Measurements from ENCODE around the gene DUSP9. TPM values are rescaled to one million over a fixed set of nuclear protein-coding genes. Genes with fewer than 3 reads are reported as not detected.
"Not testable (repeated sequence)": the region's sequence is repeated elsewhere in the genome, so short reads cannot be mapped to it uniquely, and the experiment has no call there.

The DUSP9 gene
- total RNA-seq, 2 donors from 2014 or later = 0.13 TPM; not detected in 1

- no peak overlapping the region for H3K27ac Mint-ChIP-seq
Measured at GRCh38 chrX:153693216-153694086, 46.4 kb downstream of the DUSP9 start.

GRCh38 chrX:153694256-153694655, 47.3 kb downstream of the DUSP9 start:
- peaks cover 26% of the 10 kb centered on the region for H3K36me3 Mint-ChIP-seq (ENCODE audit: low read depth)
- not testable (repeated sequence) for ATAC-seq (replicated peaks); H3K4me3 Mint-ChIP-seq; H3K27ac Mint-ChIP-seq; H3K4me1 Mint-ChIP-seq; H3K27me3 Mint-ChIP-seq; H3K9me3 Mint-ChIP-seq

More at GRCh38 chrX:153693216-153694086, 46.4 kb downstream of the DUSP9 start:
- ATAC-seq (replicated peaks) = no peak
- no peaks in the 10 kb centered on the region for H3K4me1 Mint-ChIP-seq
- peaks cover 19% of the 10 kb centered on the region for H3K36me3 Mint-ChIP-seq (ENCODE audit: low read depth)
- no peak overlapping the region for H3K4me3 Mint-ChIP-seq
- no peaks in the 10 kb centered on the region for H3K9me3 Mint-ChIP-seq
- H3K27me3 Mint-ChIP-seq = no peaks in the 10 kb centered on the region

GRCh38 chrX:153694687-153695270, 47.8 kb downstream of the DUSP9 start:
- no peaks in the 10 kb centered on the region for H3K4me1 Mint-ChIP-seq
- no peak overlapping the region for H3K4me3 Mint-ChIP-seq
- H3K9me3 Mint-ChIP-seq = no peaks in the 10 kb centered on the region
- peaks cover 26% of the 10 kb centered on the region for H3K36me3 Mint-ChIP-seq (ENCODE audit: low read depth)
- H3K27ac Mint-ChIP-seq = no peak overlapping the region
- no peak for ATAC-seq (replicated peaks)
- no peaks in the 10 kb centered on the region for H3K27me3 Mint-ChIP-seq

DNA sequence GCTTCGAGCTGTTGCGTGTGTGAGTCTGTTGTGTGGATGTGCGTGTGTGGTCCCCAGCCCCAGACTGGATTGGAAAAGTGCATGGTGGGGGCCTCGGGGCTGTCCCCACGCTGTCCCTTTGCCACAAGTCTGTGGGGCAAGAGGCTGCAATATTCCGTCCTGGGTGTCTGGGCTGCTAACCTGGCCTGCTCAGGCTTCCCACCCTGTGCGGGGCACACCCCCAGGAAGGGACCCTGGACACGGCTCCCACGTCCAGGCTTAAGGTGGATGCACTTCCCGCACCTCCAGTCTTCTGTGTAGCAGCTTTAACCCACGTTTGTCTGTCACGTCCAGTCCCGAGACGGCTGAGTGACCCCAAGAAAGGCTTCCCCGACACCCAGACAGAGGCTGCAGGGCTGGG, 49.1 kb downstream of the DUSP9 start:
- Mint-ChIP-seq H3K4me3 (no peak overlapping the region), H3K4me1 (no peaks in the 10 kb centered on the region), H3K27me3 (no peaks in the 10 kb centered on the region), H3K9me3 (no peaks in the 10 kb centered on the region), H3K27ac (no peak overlapping the region), H3K36me3 (ENCODE audit: low read depth) (peaks cover 26% of the 10 kb centered on the region)
- ATAC-seq (replicated peaks) = no peak

DNA sequence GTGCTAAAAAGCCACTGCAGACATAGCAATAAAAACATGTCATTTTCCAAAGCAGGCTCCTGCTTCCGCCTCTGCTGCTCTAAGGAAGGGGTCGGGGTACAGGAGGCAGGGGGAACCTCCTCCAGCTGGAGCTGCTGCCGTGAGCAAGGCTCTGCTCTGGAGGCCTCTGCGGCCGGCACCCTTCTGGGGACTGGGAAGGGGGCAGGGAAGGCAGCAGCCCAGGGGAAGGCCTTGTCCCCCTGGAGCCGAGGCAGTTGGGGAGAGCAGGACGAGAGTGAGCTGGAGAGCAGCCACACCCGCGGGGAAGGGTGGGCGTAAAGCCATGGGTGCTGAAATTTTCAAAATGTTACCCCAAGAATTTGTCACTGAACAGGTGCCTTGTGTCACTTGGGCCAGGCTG, 49.5 kb downstream of the DUSP9 start:
- ATAC-seq (replicated peaks); H3K9me3 Mint-ChIP-seq; H3K4me3 Mint-ChIP-seq; H3K27ac Mint-ChIP-seq; H3K27me3 Mint-ChIP-seq; H3K4me1 Mint-ChIP-seq: not testable (repeated sequence)
- H3K36me3 Mint-ChIP-seq (ENCODE audit: low read depth) = peaks cover 26% of the 10 kb centered on the region

DNA sequence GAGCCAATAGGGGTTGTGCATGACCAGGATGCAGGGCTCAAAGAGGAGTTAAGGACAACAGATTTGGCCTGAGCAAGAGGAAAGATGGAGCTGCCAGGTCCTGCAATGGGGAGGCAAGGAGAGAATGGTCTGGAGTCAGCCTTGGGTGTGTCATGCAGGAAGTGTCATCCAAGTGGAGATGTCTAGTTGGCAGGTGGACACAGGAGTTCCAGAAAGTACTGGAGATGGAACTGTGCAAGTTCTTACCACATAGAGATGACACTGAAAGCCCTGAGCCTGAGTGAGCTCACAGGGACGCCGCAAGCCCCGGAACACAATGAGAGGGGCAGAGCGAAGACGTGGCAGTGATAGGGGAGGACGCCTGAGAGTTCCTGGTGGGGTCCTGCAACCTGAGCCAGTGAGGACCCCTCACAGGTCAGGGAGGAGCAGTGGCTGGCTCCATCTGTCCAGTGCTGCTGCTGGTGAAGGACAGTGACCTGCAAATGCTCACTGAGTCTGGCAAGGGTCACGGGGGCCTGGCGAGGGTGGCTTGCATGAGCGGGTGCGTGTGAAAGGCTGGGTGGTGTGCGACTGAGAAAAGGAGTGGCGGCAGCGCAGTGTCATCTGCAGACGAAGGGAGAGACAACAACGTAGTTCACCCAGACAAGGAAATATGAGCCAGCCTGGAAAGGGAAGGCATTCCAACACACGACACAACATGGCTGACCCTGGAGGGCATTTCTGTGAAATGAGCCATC, 50.2 kb downstream of the DUSP9 start:
- not testable (repeated sequence) for H3K4me3 Mint-ChIP-seq; H3K9me3 Mint-ChIP-seq; H3K27ac Mint-ChIP-seq; H3K4me1 Mint-ChIP-seq; ATAC-seq (replicated peaks); H3K27me3 Mint-ChIP-seq
- peaks cover 30% of the 10 kb centered on the region for H3K36me3 Mint-ChIP-seq (ENCODE audit: low read depth)

DNA sequence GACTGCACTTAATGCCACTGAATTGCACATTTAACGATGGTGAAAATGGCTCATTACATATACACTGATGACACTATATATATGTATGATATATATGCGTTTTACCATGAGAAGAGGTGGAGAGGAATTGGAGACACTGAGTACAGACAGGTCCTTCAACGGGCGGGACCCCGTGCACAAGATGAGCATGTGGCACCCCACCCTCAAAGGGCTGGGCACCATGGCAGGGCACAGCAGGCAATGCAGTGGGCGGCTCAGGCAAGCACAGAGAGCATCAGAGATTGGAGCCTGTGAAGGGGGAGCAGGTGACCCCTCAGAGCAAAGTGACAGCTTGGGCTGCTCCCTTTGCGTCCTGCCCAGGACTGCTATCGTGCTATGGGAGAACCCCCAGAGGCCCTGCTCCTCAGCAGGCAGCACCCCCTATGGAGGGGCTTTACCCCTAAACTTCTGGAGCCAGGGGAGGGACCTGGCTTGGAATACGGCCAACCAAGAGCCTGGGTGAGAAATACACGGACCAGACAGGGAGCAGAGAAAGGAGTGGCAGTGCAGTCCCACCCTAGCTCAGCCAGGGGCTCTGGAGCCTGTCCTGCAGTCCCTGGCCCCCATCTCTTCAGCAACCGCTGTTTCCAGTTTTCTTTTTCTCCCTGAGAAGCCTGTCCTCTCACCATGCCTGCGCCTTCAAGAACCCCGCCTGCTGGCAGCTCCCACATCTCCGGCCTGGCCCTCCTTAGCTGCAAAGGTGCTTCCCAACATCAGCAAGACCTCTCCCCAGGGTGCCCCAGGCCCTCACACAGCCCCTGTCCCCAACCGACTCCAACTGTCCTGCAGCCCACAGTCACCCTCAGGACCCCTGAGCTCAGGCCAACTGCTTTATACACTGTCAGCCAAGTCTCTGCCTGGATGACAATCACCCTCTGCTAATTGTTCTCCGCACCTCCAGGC, 51.2 kb downstream of the DUSP9 start:
- peaks cover 40% of the 10 kb centered on the region for H3K36me3 Mint-ChIP-seq (ENCODE audit: low read depth)
- no peaks in the 10 kb centered on the region for H3K4me1 Mint-ChIP-seq
- H3K4me3 Mint-ChIP-seq = no peak overlapping the region
- no peaks in the 10 kb centered on the region for H3K9me3 Mint-ChIP-seq
- H3K27me3 Mint-ChIP-seq = no peaks in the 10 kb centered on the region
- ATAC-seq (replicated peaks) = no peak
- H3K27ac Mint-ChIP-seq = no peak overlapping the region

DNA sequence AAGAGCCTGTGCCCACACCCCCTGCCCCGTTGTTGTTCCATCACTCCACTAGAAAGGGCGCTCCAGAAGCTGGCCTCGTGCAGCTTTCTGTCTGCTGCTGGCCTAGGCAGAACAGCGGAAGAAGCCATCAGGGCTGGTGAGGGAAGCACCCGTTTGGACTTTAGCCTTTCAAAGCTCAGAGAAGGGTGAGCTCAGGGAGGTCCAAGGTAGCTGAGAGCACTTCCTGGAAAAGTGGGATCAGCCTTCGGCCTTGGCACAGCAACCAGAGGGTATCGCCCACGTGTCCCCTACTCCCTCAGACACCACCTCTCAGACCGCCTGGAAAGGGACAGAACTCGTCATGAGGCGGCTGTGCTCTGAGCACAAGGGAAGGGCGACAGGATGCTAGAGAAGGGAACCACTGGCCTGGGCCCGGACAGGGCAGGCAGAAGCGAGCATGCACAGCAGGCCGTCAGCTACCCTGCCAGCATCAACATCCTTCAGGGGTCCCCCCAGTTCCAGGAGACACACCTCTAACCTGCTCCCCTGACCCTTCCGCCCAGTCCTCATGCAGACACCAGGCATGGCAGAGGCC, 52.3 kb downstream of the DUSP9 start:
- not testable (repeated sequence) for ATAC-seq (replicated peaks); H3K9me3 Mint-ChIP-seq; H3K27ac Mint-ChIP-seq; H3K4me3 Mint-ChIP-seq; H3K4me1 Mint-ChIP-seq; H3K27me3 Mint-ChIP-seq
- peaks cover 47% of the 10 kb centered on the region for H3K36me3 Mint-ChIP-seq (ENCODE audit: low read depth)

DNA sequence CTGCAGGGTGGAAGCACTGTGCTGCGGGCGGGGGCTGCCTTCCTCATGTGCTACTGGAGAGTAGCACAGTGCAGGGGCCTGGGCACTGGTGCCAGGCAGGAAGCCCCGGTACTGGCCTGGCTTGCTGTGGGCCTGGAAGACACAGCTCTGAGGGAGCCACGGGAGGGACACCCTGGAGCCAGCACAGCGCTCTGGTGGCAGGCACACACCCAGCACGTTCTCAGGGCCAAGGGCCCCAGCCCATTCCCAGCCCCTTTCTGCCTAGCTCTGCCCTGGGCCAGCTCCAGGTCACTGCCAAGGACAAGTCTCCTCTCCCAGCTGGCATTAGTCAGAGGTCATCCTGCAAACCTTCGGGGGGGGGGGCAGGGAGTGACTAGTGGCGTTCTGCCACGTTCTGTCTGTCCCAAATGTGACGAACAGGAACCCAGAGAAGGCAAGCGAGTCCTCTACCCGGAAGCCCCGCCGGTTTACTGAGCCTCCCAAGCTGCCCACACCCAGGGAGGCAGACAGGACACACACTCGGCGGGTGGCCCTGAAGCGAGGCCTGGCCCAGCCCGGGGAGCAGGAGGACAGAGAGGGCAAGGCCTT, 52.9 kb downstream of the DUSP9 start:
- H3K9me3 Mint-ChIP-seq; H3K27ac Mint-ChIP-seq; H3K27me3 Mint-ChIP-seq; H3K4me1 Mint-ChIP-seq; ATAC-seq (replicated peaks); H3K4me3 Mint-ChIP-seq: not testable (repeated sequence)
- H3K36me3 Mint-ChIP-seq (ENCODE audit: low read depth) = peaks cover 47% of the 10 kb centered on the region

GRCh38 chrX:153700376-153700945, 53.5 kb downstream of the DUSP9 start:
- H3K4me3 Mint-ChIP-seq = no peak overlapping the region
- H3K9me3 Mint-ChIP-seq = no peaks in the 10 kb centered on the region
- no peak for ATAC-seq (replicated peaks)
- no peak overlapping the region for H3K27ac Mint-ChIP-seq
- no peaks in the 10 kb centered on the region for H3K4me1 Mint-ChIP-seq
- no peaks in the 10 kb centered on the region for H3K27me3 Mint-ChIP-seq
- peaks cover 47% of the 10 kb centered on the region for H3K36me3 Mint-ChIP-seq (ENCODE audit: low read depth)

Other genes with a start within 250 kb of the DUSP9 start
- gene PNMA6E, start 245.9 kb upstream of the DUSP9 start, total RNA-seq = not detected
- gene ZFP92, start 235.7 kb upstream of the DUSP9 start, total RNA-seq = 1 to 10 TPM; 2.0 to 2.8 TPM
- gene TREX2, start 201.1 kb upstream of the DUSP9 start, total RNA-seq = 1 to 10 TPM; 2.5 TPM
- gene HAUS7, start 176.6 kb upstream of the DUSP9 start, total RNA-seq = 10 to 100 TPM; 21.2 to 67.4 TPM
- not detected for gene BGN, start 152.2 kb upstream of the DUSP9 start, total RNA-seq
- not detected for gene ATP2B3, start 129.6 kb upstream of the DUSP9 start, total RNA-seq
- 10 to 100 TPM in 1 of 2 donors, 1 to 10 TPM in 1; 9.1 to 26.4 TPM for gene CCNQ, start 48.1 kb upstream of the DUSP9 start, total RNA-seq
- gene PNCK, start 26.6 kb downstream of the DUSP9 start, total RNA-seq = 10 to 100 TPM in 1 of 2 donors, 1 to 10 TPM in 1; 1.6 to 16.7 TPM
- gene SLC6A8, start 40.7 kb downstream of the DUSP9 start, total RNA-seq = 10 to 100 TPM in 1 of 2 donors, 1 to 10 TPM in 1; 1.1 to 26.1 TPM
- 100 to 1,000 TPM; 115 to 170 TPM for gene BCAP31, start 77.2 kb downstream of the DUSP9 start, total RNA-seq
- gene ABCD1, start 77.7 kb downstream of the DUSP9 start, total RNA-seq = 1 to 10 TPM; 6.7 to 9.4 TPM
- gene PLXNB3, start 117.0 kb downstream of the DUSP9 start, total RNA-seq = 1 to 10 TPM in 1 of 2 donors, under 1 TPM in 1; 0.45 to 7.9 TPM
- gene SRPK3, start 133.8 kb downstream of the DUSP9 start, total RNA-seq = not detected
- gene IDH3G, start 147.2 kb downstream of the DUSP9 start, total RNA-seq = 10 to 100 TPM; 62.0 to 82.2 TPM
- gene SSR4, start 147.5 kb downstream of the DUSP9 start, total RNA-seq = 100 to 1,000 TPM; 150 to 152 TPM
- gene PDZD4, start 183.3 kb downstream of the DUSP9 start, total RNA-seq = 1 to 10 TPM; 1.3 to 8.0 TPM
- 1 to 10 TPM; 2.3 to 2.4 TPM for gene L1CAM, start 239.0 kb downstream of the DUSP9 start, total RNA-seq

Data from activated T-helper 17 cell treated with anti-CD3 and anti-CD28 coated beads, Interleukin-2, amount 50 U/mL, for 72 hours (primary cell).